A549 (cell line): ENCODE results near the gene LAMP2. TPM values are rescaled to one million over a fixed set of nuclear protein-coding genes. Genes with fewer than 3 reads are reported as not detected.

ENCODE experiments used
- ATAC-seq, 2 experiments: fragments of 200-7000 bp in 1 of 2; fragments of >200 bp in 1 of 2; cut with Nextera tagmentation in 1 of 2; cut with Tn5 transposase in 1 of 2; 3 replicates each; pipeline versions ENCODE4 v1.8.0 to v1.9.1; 2018 to 2020; ENCODE audit warnings: mild to moderate bottlenecking in 1 of 2, moderate library complexity in 1 of 2
- CTCF ChIA-PET: fragments of 300-600 bp; sonication (Branson Sonifier 250); formaldehyde crosslinking; extraction: SDS; loops from one replicate; lab custom pipeline; 2021; ENCODE audit warnings: antibody characterized with exemption, inconsistent platforms; lab: Yijun Ruan, JAX
- POLR2A ChIA-PET: fragments of 350-600 bp; formaldehyde crosslinking; extraction: SDS; loops from one replicate; lab custom pipeline; 2021; ENCODE audit warnings: antibody characterized with exemption, inconsistent platforms; lab: Yijun Ruan, JAX
- DNase-seq, 2 experiments: peaks; one replicate each; pipeline versions ENCODE4 v3.0.0 to v3.0.0-alpha.2; 2011 to 2016; ENCODE audit warnings: low read depth in 1 of 2, low spot score in 1 of 2
- FAIRE-seq: peaks from 2 replicates; lab custom pipeline; 2011; peaks lifted over from hg19 to GRCh38; lab: Jason Lieb, UNC
- H3K27ac ChIP-seq, 2 experiments: fragments of >200 bp; sonication (Bioruptor Twin); formaldehyde crosslinking; 3 replicates each; pipeline ENCODE4 v1.5.1; 2016 to 2017
- H3K4me1 ChIP-seq: fragments of >200 bp; sonication (Bioruptor Twin); formaldehyde crosslinking; 3 replicates; pipeline ENCODE4 v1.6.1; 2016
- H3K4me2 ChIP-seq: fragments of >200 bp; sonication (Bioruptor Twin); formaldehyde crosslinking; 3 replicates; pipeline ENCODE4 v1.6.1; 2016
- H3K4me3 ChIP-seq: fragments of >200 bp; sonication (Bioruptor Twin); formaldehyde crosslinking; 3 replicates; pipeline ENCODE4 v1.5.1; 2016
- H3K9me3 ChIP-seq: fragments of >200 bp; sonication (Bioruptor Twin); formaldehyde crosslinking; 3 replicates; pipeline ENCODE4 v1.6.1; 2016
- BCL3 ChIP-seq: fragments of >200 bp; sonication (Bioruptor Twin); formaldehyde crosslinking; IDR thresholded peaks from 3 replicates; pipeline ENCODE4 v1.6.1; 2016
- BHLHE40 ChIP-seq: IDR thresholded peaks from 2 replicates; pipeline ENCODE4 v1.6.1; 2012; ENCODE audit warnings: low read depth, low read length, inconsistent platforms
- CEBPB ChIP-seq, 2 experiments: fragments of >200 bp in 1 of 2; sonication (Bioruptor Twin) in 1 of 2; formaldehyde crosslinking in 1 of 2; IDR thresholded peaks; 2 replicates each; pipeline ENCODE4 v1.6.1; 2012 to 2016
- CHD4 ChIP-seq: fragments of 200-600 bp; sonication (generic); IDR thresholded peaks from 2 replicates; pipeline ENCODE4 v1.6.1; 2016; ENCODE audit warnings: antibody characterized with exemption, mild to moderate bottlenecking, borderline replicate concordance
- CTCF ChIP-seq: fragments of >200 bp; sonication (Bioruptor Twin); formaldehyde crosslinking; IDR thresholded peaks from 3 replicates; pipeline ENCODE4 v1.5.1; 2016
- ELK1 ChIP-seq: fragments of 150-350 bp; IDR thresholded peaks from 2 replicates; pipeline ENCODE4 v1.6.1; 2014; ENCODE audit warnings: low read depth, mild to moderate bottlenecking, low read length
- ESRRA ChIP-seq: fragments of 150-350 bp; IDR thresholded peaks from 2 replicates; pipeline ENCODE4 v1.6.1; 2014; ENCODE audit warnings: mild to moderate bottlenecking, low read length, borderline replicate concordance
- GATA3 ChIP-seq: IDR thresholded peaks from 2 replicates; pipeline ENCODE4 v1.6.1; 2012; ENCODE audit warnings: borderline replicate concordance
- HMGXB4 ChIP-seq: fragments of 250-450 bp; sonication (Bioruptor Pico); IDR thresholded peaks from 2 replicates; pipeline ENCODE4 v1.5.0; 2021; ENCODE audit warnings: mild to moderate bottlenecking, moderate library complexity, borderline replicate concordance
- HOXA7 ChIP-seq: fragments of 250-450 bp; sonication (Bioruptor Pico); IDR thresholded peaks from 2 replicates; pipeline ENCODE4 v1.5.0; 2020; ENCODE audit warnings: mild to moderate bottlenecking, moderate library complexity
- HOXB5 ChIP-seq: fragments of 250-450 bp; sonication (Bioruptor Pico); IDR thresholded peaks from 2 replicates; pipeline ENCODE4 v1.5.0; 2020; ENCODE audit warnings: mild to moderate bottlenecking, moderate library complexity
- KDM5A ChIP-seq: fragments of 200-600 bp; sonication (generic); IDR thresholded peaks from 2 replicates; pipeline ENCODE4 v1.6.1; 2016; ENCODE audit warnings: antibody characterized with exemption, mild to moderate bottlenecking
- POLR2A ChIP-seq: IDR thresholded peaks from 2 replicates; pipeline ENCODE4 v1.6.1; 2012; ENCODE audit warnings: mild to moderate bottlenecking, low read length
- RAD21 ChIP-seq, 2 experiments: fragments of >200 bp in 1 of 2; sonication (Bioruptor Twin) in 1 of 2; formaldehyde crosslinking in 1 of 2; IDR thresholded peaks in 1 of 2; conservative IDR thresholded peaks in 1 of 2; 2 replicates in 1 of 2; 3 replicates in 1 of 2; pipeline ENCODE4 v1.6.1; 2012 to 2018; ENCODE audit warnings: inconsistent platforms in 1 of 2
- RNF2 ChIP-seq: fragments of 200-600 bp; sonication (generic); IDR thresholded peaks from 2 replicates; pipeline ENCODE4 v1.6.1; 2016; ENCODE audit warnings: low read depth, mild to moderate bottlenecking, antibody characterized with exemption, moderate library complexity, borderline replicate concordance
- ZFP36 ChIP-seq: fragments of 450-650 bp; IDR thresholded peaks from 2 replicates; pipeline ENCODE4 v1.6.1; 2014; ENCODE audit warnings: borderline replicate concordance; ENCODE audit not compliant: partially characterized antibody
- WGBS: methylation state at CpG from one replicate; pipeline ENCODE4 v1.1.6; 2017; ENCODE audit errors: missing lambda C conversion rate; 5-methylcytosine and 5-hydroxymethylcytosine counted together
- polyA plus RNA-seq, 4 experiments: library from polyadenylated mRNA; depleted of rRNA in 3 of 4; stranded (reverse); fragments of >200 nt; fragmentation: RNase III in 1 of 4; extraction: RNeasy Plus Mini Kit Qiagen cat#74134 plus additional on column Dnase treatment in 1 of 4; gene quantifications; 2 replicates in 3 of 4; 3 replicates in 1 of 4; pipeline ENCODE4 v1.2.3, GENCODE V29; 2011 to 2017
- TF ChIP-seq, protein P1 (sequence below): fragments of 250-450 bp; sonication (Bioruptor Pico); IDR thresholded peaks from 2 replicates; pipeline ENCODE4 v1.5.0; 2020; ENCODE audit warnings: low read depth, mild to moderate bottlenecking, moderate library complexity

Gene LAMP2
- polyA plus RNA-seq, 2 of the 4 experiments (the other 2 are of a cell fraction), result 76.9 to 79.5 TPM

DNA sequence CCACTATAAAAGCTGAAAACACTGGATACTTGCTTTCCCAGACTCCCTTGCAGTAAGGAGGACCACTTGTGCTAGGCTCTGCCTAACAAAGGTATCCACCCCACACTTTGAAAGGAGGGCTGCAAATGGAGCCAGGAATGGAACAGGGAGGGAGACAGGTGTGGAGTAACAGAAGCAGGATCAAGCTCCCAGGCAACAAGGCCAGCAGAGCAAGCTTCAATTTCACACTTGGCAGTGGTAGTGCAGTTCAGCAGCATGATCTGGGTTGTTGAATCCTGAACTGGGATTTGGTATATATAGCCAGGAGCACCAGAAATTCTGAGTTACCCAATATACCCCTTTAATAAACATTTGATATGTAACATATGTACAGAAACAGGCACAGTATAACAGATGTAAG lies 9.8 kb downstream of the LAMP2 start (continued):
- TF ChIP-seq CHD4 (no peak), CEBPB (IDR thresholded peaks at IDR 0.05) (no peak)

- Histone ChIP-seq H3K4me2 (no peak overlapping the region), H3K4me3 (no peak overlapping the region), H3K27ac (no peak overlapping the region), H3K9me3 (no peaks in the 10 kb centered on the region), H3K4me1 (no peaks in the 10 kb centered on the region)
- ChIA-PET CTCF (interaction anchor here (1.2 kb wide), 1 partner anchor 207 kb away, joined by 3 read pairs; the partner anchor contains the start of gene ZBTB33), POLR2A (no interaction called here)
- TF ChIP-seq, protein P1, sequence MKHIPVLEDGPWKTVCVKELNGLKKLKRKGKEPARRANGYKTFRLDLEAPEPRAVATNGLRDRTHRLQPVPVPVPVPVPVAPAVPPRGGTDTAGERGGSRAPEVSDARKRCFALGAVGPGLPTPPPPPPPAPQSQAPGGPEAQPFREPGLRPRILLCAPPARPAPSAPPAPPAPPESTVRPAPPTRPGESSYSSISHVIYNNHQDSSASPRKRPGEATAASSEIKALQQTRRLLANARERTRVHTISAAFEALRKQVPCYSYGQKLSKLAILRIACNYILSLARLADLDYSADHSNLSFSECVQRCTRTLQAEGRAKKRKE (CRISPR knock-in tag), result no peak
- TF ChIP-seq GATA3, result no peak
- TF ChIP-seq CTCF, result no peak
- no peak for TF ChIP-seq HMGXB4
- no peak for TF ChIP-seq POLR2A
- no peak for TF ChIP-seq BHLHE40
- no peak for TF ChIP-seq HOXA7
- no peak for TF ChIP-seq RNF2
- TF ChIP-seq ESRRA, result no peak
- ATAC-seq (no peak), DNase-seq (no peak), FAIRE-seq (no peak)
- WGBS, result 98% methylated on average over 2 of the region's 2 CpGs
Observed at GRCh38 chrX:120457766-120458180, 11.3 kb downstream of the LAMP2 start.

DNA sequence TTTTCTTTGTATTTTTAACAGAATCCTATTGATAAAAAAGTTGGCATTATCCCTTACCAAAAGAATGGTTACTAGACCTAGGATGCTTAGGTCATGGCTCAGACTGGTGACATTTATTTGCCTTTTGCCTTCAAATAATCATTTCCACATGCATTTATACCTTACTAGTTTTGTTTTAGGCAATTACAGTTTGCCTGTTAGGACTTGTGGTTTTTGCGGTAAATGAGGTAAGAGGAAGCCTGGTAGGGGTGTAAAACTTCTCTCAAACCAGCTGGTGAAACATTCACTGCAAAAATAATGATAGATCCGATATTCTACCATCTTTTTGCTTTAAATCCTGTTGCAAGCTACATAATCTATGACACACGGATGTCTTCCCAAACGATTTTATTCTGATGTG lies 12.1 kb downstream of the LAMP2 start:
- Histone ChIP-seq H3K4me1 (no peaks in the 10 kb centered on the region), H3K4me2 (no peak overlapping the region), H3K9me3 (no peaks in the 10 kb centered on the region), H3K4me3 (no peak overlapping the region), H3K27ac (no peak overlapping the region)
- FAIRE-seq (no peak), ATAC-seq (no peak), DNase-seq (no peak)
- WGBS, result 64% methylated on average over 4 of the region's 4 CpGs
- CTCF ChIA-PET, result interaction anchor here (0.6 to 1.2 kb wide), 3 partner anchors 39 to 1949 kb away, joined by 3 read pairs; partner anchors contain the start of gene ZBTB33
- POLR2A ChIA-PET, result no interaction called here
- TF ChIP-seq KDM5A (no peak), BCL3 (no peak), ZFP36 (no peak), RAD21 (conservative IDR thresholded peaks at IDR 0.05 in 1 of 2, IDR thresholded peaks at IDR 0.05 in 1 of 2) (no peak), HOXB5 (CRISPR knock-in tag) (no peak), ELK1 (no peak)
- TF ChIP-seq, all 56 proteins: peak for 0
